GM12878 (cell line): ENCODE data around the gene SNAI3. TPM values are rescaled to one million over a fixed set of nuclear protein-coding genes. Genes with fewer than 3 reads are reported as not detected.
A peak's percentile ranks its signal among the peaks of the same experiment; 100 is the strongest.

Source experiments
- ATAC-seq: fragments of 200-7000 bp; cut with Tn5 transposase; 3 replicates; pipeline ENCODE4 v1.9.1; 2020; ENCODE audit warnings: mild to moderate bottlenecking, moderate library complexity
- BruUV-seq: library from RNA; stranded (reverse); fragments of 400-500 nt; replicated peaks from 2 replicates; lab custom pipeline; 2021; lab: Mats Ljungman, UMichigan
- CTCF ChIA-PET: fragments of 300-600 bp; sonication (Branson Sonifier 250); formaldehyde crosslinking; extraction: SDS; loops from one replicate; lab custom pipeline; 2021; ENCODE audit warnings: inconsistent platforms; lab: Yijun Ruan, JAX
- POLR2A ChIA-PET: fragments of 350-600 bp; formaldehyde crosslinking; extraction: SDS; loops from one replicate; lab custom pipeline; 2021; ENCODE audit warnings: inconsistent platforms; lab: Charles Lee
- RAD21 ChIA-PET: fragments of 300-600 bp; sonication (Branson Sonifier 250); formaldehyde crosslinking; loops from one replicate; lab custom pipeline; 2023; ENCODE audit warnings: antibody characterized with exemption; ENCODE audit not compliant: unreplicated experiment; lab: Charles Lee
- SMC1A ChIA-PET: fragments of 300-600 bp; sonication (Branson Sonifier 250); formaldehyde crosslinking; loops from one replicate; lab custom pipeline; 2023; ENCODE audit not compliant: unreplicated experiment, uncharacterized antibody; lab: Charles Lee
- DNase-seq: peaks from one replicate; pipeline ENCODE4 v3.0.0-alpha.2; 2011; ENCODE audit warnings: low read depth, low spot score
- FAIRE-seq: peaks from 3 replicates; lab custom pipeline; 2011; peaks lifted over from hg19 to GRCh38; lab: Jason Lieb, UNC
- H2AFZ ChIP-seq: 2 replicates; pipeline ENCODE4 v1.6.0; 2011; ENCODE audit warnings: low read depth, low read length, control low read depth; ENCODE audit not compliant: control insufficient read depth
- H3K27ac ChIP-seq: 2 replicates; pipeline ENCODE4 v1.5.1; 2011; ENCODE audit warnings: control low read depth; ENCODE audit not compliant: control insufficient read depth, insufficient read depth
- H3K27me3 ChIP-seq, 2 experiments: replicated peaks in 1 of 2; 2 replicates each; pipeline versions ENCODE4 v1.6.0 to v1.6.1; 2011; ENCODE audit warnings: low read length in 1 of 2; ENCODE audit not compliant: control insufficient read depth in 2 of 2, insufficient read depth in 2 of 2
- H3K36me3 ChIP-seq, 2 experiments: 2 replicates each; pipeline ENCODE4 v1.5.1; 2011; ENCODE audit warnings: low read length in 1 of 2; ENCODE audit not compliant: control insufficient read depth in 2 of 2, insufficient read depth in 2 of 2
- H3K4me1 ChIP-seq: 2 replicates; pipeline ENCODE4 v1.6.1; 2011; ENCODE audit warnings: mild to moderate bottlenecking, low read length, moderate library complexity, mixed read lengths; ENCODE audit not compliant: control insufficient read depth, insufficient read depth
- H3K4me2 ChIP-seq: 2 replicates; pipeline ENCODE4 v1.6.0; 2011; ENCODE audit warnings: control low read depth; ENCODE audit not compliant: control insufficient read depth, insufficient read depth
- H3K4me3 ChIP-seq: fragments of 200-600 bp; sonication (generic); 2 replicates; pipeline ENCODE4 v1.5.1; 2016
- H3K79me2 ChIP-seq: 2 replicates; pipeline ENCODE4 v1.6.0; 2011; ENCODE audit warnings: low read length; ENCODE audit not compliant: control insufficient read depth, insufficient read depth
- H3K9ac ChIP-seq: 2 replicates; pipeline ENCODE4 v1.8.0; 2011; ENCODE audit warnings: low read length, control low read depth, mixed read lengths; ENCODE audit not compliant: control insufficient read depth, insufficient read depth
- H3K9me3 ChIP-seq: replicated peaks from 3 replicates; pipeline ENCODE4 v1.5.1; 2011; ENCODE audit warnings: mild to moderate bottlenecking, low read length; ENCODE audit not compliant: control insufficient read depth, insufficient read depth
- H4K20me1 ChIP-seq: 2 replicates; pipeline ENCODE4 v1.6.0; 2011; ENCODE audit not compliant: control insufficient read depth, insufficient read depth
- CEBPB ChIP-seq, 2 experiments: fragments of 150-350 bp in 1 of 2; IDR thresholded peaks; 2 replicates each; pipeline ENCODE4 v1.6.1; 2012 to 2014; ENCODE audit warnings: low read depth in 2 of 2, low read length in 2 of 2, borderline replicate concordance in 1 of 2, inconsistent platforms in 1 of 2
- ELK1 ChIP-seq: IDR thresholded peaks from 2 replicates; pipeline ENCODE4 v1.6.1; 2012; ENCODE audit warnings: low read depth, low read length, improper control_type of control experiment
- EZH2 ChIP-seq: IDR thresholded peaks from 2 replicates; pipeline ENCODE4 v1.6.1; 2012; ENCODE audit warnings: low read depth, mild to moderate bottlenecking, control low read depth, inconsistent platforms, low read length, borderline replicate concordance; ENCODE audit not compliant: control insufficient read depth
- LARP7 ChIP-seq: fragments of 450-650 bp; IDR thresholded peaks from 2 replicates; pipeline ENCODE4 v1.6.1; 2017; ENCODE audit warnings: mild to moderate bottlenecking
- NR2F1 ChIP-seq: fragments of 450-650 bp; conservative IDR thresholded peaks from 2 replicates; pipeline ENCODE4 v1.6.1; 2017; ENCODE audit warnings: mild to moderate bottlenecking
- POLR2A ChIP-seq: IDR thresholded peaks from 2 replicates; pipeline ENCODE4 v1.6.1; 2011; ENCODE audit warnings: low read depth, mild to moderate bottlenecking, low read length
- SMARCA5 ChIP-seq: fragments of 450-650 bp; IDR thresholded peaks from 2 replicates; pipeline ENCODE4 v1.6.1; 2017; ENCODE audit warnings: mild to moderate bottlenecking
- SP1 ChIP-seq: IDR thresholded peaks from one replicate; pipeline ENCODE4 v1.6.1; 2011; ENCODE audit warnings: low read depth, low read length
- USF1 ChIP-seq: IDR thresholded peaks from 2 replicates; pipeline ENCODE4 v1.6.1; 2011; ENCODE audit warnings: borderline replicate concordance, low read depth, mild to moderate bottlenecking, moderate library complexity, mixed read lengths, low read length; ENCODE audit not compliant: insufficient read depth; ENCODE audit errors: extremely low read length
- WRNIP1 ChIP-seq: IDR thresholded peaks from 2 replicates; pipeline ENCODE4 v1.6.1; 2011; ENCODE audit warnings: low read depth, low read length, improper control_type of control experiment, borderline replicate concordance
- WGBS: methylation state at CpG from one replicate; pipeline ENCODE4 v1.1.6; 2016; ENCODE audit warnings: low lambda C conversion rate; ENCODE audit not compliant: insufficient replicate concordance, insufficient coverage; ENCODE audit errors: missing lambda C conversion rate; 5-methylcytosine and 5-hydroxymethylcytosine counted together
- in situ Hi-C: fragments of 300-500 bp; cut with MboI; formaldehyde crosslinking; loops from 9 replicates; pipeline ENCODE4 v1.14.3; 2018; ENCODE audit warnings: mixed read lengths
- intact Hi-C: fragments of 100-400 bp; cut with micrococcal nuclease; formaldehyde crosslinking; loops from one replicate; pipeline ENCODE4 v1.14.2; 2022; ENCODE audit not compliant: unreplicated experiment
- polyA plus RNA-seq, 11 experiments: library from polyadenylated mRNA; depleted of rRNA in 4 of 11; unstranded in 6 of 11; stranded (reverse) in 5 of 11; fragments of >200 nt; fragmentation: Nextera tagmentation in 4 of 11; fragmentation: Illumina TruSeq in 1 of 11; extraction: Ambion mirVana in 4 of 11; extraction: Trizol in 1 of 11; gene quantifications; 1 replicate in 1 of 11; 2 replicates in 10 of 11; pipeline versions ENCODE4 v1.2.1 to v1.2.3, GENCODE V29; 2011 to 2016; ENCODE audit warnings: inconsistent platforms in 2 of 11, missing spikeins in 2 of 11, low read depth in 1 of 11
- total RNA-seq, 4 experiments: library from RNA; depleted of rRNA in 3 of 4; stranded (reverse); fragments of >200 nt in 3 of 4; fragmentation: Illumina TruSeq in 1 of 4; extraction: Trizol in 1 of 4; gene quantifications; 2 replicates each; pipeline versions ENCODE4 v1.2.1 to v1.2.3, GENCODE V29; 2013 to 2021

SNAI3 gene
- total and polyA plus RNA-seq, 10 of the 15 experiments (the other 5 are each of a cell fraction or from before 2014, with no cell fraction given) = 0.21 to 7.4 (median 3.0) TPM

- CTCF ChIA-PET = no interaction called here
Observed at GRCh38 chr16:88732961-88733294, 46.6 kb upstream of the SNAI3 start.

GRCh38 chr16:88732172-88732960 lies 46.1 kb upstream of the SNAI3 start:
- WGBS = 75% methylated on average over 30 of the region's 30 CpGs
- DNase-seq (no peak), FAIRE-seq (no peak), ATAC-seq (peak; percentile 23; the same call in 2 of the 3 replicates)
- intact Hi-C loops = no loop called here
- ChIA-PET POLR2A (no interaction called here), RAD21 (no interaction called here), CTCF (no interaction called here), SMC1A (no interaction called here)
- Histone ChIP-seq H3K9ac (no peak overlapping the region), H3K4me3 (no peak overlapping the region), H3K4me1 (no peaks in the 10 kb centered on the region), H3K27me3 (no peaks in the 10 kb centered on the region), H3K27ac (no peak overlapping the region), H3K9me3 (no peaks in the 10 kb centered on the region), H3K79me2 (no peaks in the 10 kb centered on the region), H4K20me1 (no peaks in the 10 kb centered on the region), H3K36me3 (peaks cover 9 to 43% of the 10 kb centered on the region in 2 experiments; a peak in 3 of 4 replicates), H3K4me2 (no peak overlapping the region), H2AFZ (no peak overlapping the region)
- BruUV-seq = no TSS peak
- TF ChIP-seq NR2F1 (no peak), WRNIP1 (no peak), SMARCA5 (no peak), EZH2 (no peak), POLR2A (no peak; the same call in 1 of the 2 replicates), SP1 (no peak), USF1 (no peak), LARP7 (no peak), ELK1 (no peak)
- in situ Hi-C loops = no loop called here

More at GRCh38 chr16:88732961-88733294, 46.6 kb upstream of the SNAI3 start:
- Histone ChIP-seq H3K4me1 (peaks cover 3% of the 10 kb centered on the region; the same call in 1 of the 2 replicates), H3K27me3 (no peaks in the 10 kb centered on the region), H3K36me3 (peaks cover 9 to 43% of the 10 kb centered on the region in 2 experiments; a peak in 3 of 4 replicates), H2AFZ (no peak overlapping the region), H3K9ac (no peak overlapping the region), H3K9me3 (no peaks in the 10 kb centered on the region), H3K79me2 (no peaks in the 10 kb centered on the region), H3K27ac (no peak overlapping the region), H4K20me1 (no peaks in the 10 kb centered on the region), H3K4me3 (no peak overlapping the region), H3K4me2 (no peak overlapping the region)
- no TSS peak for BruUV-seq
- ATAC-seq (no peak), FAIRE-seq (no peak), DNase-seq (no peak)
- WGBS = 81% methylated on average over 13 of the region's 13 CpGs
- TF ChIP-seq CEBPB (IDR thresholded peaks at IDR 0.05; ENCODE audit: borderline replicate concordance in 1 of 2, low read depth in 2 of 2, low read length in 2 of 2) (no peak), POLR2A (peak; percentile 33; the same call in 1 of the 2 replicates)
- ChIA-PET RAD21 (no interaction called here), POLR2A (no interaction called here), SMC1A (interaction anchor here (0.6 kb wide), 1 partner anchor 52 kb away, joined by 3 read pairs; no protein-coding TSS in a partner anchor)
- intact Hi-C loops (no loop called here), in situ Hi-C loops (no loop called here)
